Lower leg skin (tissue), 4 donors: ENCODE measurements around the gene NKD1. TPM values are rescaled to one million over a fixed set of nuclear protein-coding genes. Genes with fewer than 3 reads are reported as not detected.

ENCODE experiments used
- DNase-seq, 2 donors: peaks; one replicate each; pipeline ENCODE4 v3.0.0-alpha.2; 2019; ENCODE audit warnings: low spot score in 2 of 2
- H3K4me3 ChIP-seq: fragments of 200-600 bp; sonication (generic); 2 replicates; pipeline ENCODE4 v1.5.1; 2017; ENCODE audit warnings: mild to moderate bottlenecking, low read depth; ENCODE audit not compliant: poor library complexity, severe bottlenecking
- POLR2A ChIP-seq, 2 donors: fragments of 450-650 bp; IDR thresholded peaks; one replicate each; pipeline ENCODE4 v1.6.1; 2016 to 2017; ENCODE audit warnings: antibody characterized with exemption in 2 of 2, mild to moderate bottlenecking in 1 of 2, moderate library complexity in 1 of 2
- WGBS, 2 donors: methylation state at CpG; one replicate each; pipeline ENCODE4 v1.1.5; 2018; 5-methylcytosine and 5-hydroxymethylcytosine counted together
- intact Hi-C: fragments of 100-400 bp; cut with DNase I; formaldehyde crosslinking; loops from one replicate; pipeline ENCODE4 v1.15.0; 2023; ENCODE audit warnings: low total_unique reads
- total RNA-seq, 4 donors: library from RNA; depleted of rRNA; stranded (reverse); fragments of >200 nt; gene quantifications; one replicate each; pipeline ENCODE4 v1.1.0, GENCODE V29; 2016
- TF ChIP-seq, protein P1 (sequence below), 3 donors: fragments of 450-650 bp; IDR thresholded peaks; one replicate each; pipeline ENCODE4 v1.5.1; 2016; ENCODE audit warnings: antibody characterized with exemption in 3 of 3, mild to moderate bottlenecking in 3 of 3, moderate library complexity in 2 of 3

NKD1 gene
- total RNA-seq, 4 donors from 2014 or later: 5.1 to 15.2 (median 7.2) TPM

- DNase-seq: no peak
- TF ChIP-seq POLR2A (IDR thresholded peaks at IDR 0.05): no peak
- TF ChIP-seq, protein P1, sequence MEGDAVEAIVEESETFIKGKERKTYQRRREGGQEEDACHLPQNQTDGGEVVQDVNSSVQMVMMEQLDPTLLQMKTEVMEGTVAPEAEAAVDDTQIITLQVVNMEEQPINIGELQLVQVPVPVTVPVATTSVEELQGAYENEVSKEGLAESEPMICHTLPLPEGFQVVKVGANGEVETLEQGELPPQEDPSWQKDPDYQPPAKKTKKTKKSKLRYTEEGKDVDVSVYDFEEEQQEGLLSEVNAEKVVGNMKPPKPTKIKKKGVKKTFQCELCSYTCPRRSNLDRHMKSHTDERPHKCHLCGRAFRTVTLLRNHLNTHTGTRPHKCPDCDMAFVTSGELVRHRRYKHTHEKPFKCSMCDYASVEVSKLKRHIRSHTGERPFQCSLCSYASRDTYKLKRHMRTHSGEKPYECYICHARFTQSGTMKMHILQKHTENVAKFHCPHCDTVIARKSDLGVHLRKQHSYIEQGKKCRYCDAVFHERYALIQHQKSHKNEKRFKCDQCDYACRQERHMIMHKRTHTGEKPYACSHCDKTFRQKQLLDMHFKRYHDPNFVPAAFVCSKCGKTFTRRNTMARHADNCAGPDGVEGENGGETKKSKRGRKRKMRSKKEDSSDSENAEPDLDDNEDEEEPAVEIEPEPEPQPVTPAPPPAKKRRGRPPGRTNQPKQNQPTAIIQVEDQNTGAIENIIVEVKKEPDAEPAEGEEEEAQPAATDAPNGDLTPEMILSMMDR (IDR thresholded peaks at IDR 0.05): no peak
- no peak overlapping the region for H3K4me3 ChIP-seq
- WGBS, 2 donors: 62 to 70% methylated on average over 6 of the region's 6 CpGs
- intact Hi-C loops: no loop called here
Observed at GRCh38 chr16:50563989-50564388, 15.8 kb downstream of the NKD1 start.

DNA sequence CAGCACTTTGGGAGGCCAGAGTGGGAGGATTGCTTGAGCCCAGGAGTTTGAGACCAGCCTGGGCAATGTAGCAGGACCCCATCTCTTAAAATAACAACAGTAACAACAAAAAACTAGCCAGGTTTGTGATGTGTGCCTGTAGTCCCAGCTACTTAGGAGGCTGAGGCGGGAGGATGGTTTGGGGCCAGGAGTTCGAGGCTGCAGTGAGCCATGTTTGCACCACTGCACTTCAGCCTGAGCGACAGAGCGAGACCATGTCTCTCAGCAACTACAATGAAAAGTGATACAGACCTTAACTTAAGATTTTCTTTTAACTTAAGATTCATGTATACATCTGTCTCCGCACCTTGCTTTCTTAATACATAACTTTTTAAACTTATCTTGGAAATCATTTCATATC, 17.2 kb downstream of the NKD1 start:
- 92 to 95% methylated on average over 5 of the region's 5 CpGs for WGBS, 2 donors
- TF ChIP-seq POLR2A (IDR thresholded peaks at IDR 0.05): no peak
- intact Hi-C loops: no loop called here

DNA sequence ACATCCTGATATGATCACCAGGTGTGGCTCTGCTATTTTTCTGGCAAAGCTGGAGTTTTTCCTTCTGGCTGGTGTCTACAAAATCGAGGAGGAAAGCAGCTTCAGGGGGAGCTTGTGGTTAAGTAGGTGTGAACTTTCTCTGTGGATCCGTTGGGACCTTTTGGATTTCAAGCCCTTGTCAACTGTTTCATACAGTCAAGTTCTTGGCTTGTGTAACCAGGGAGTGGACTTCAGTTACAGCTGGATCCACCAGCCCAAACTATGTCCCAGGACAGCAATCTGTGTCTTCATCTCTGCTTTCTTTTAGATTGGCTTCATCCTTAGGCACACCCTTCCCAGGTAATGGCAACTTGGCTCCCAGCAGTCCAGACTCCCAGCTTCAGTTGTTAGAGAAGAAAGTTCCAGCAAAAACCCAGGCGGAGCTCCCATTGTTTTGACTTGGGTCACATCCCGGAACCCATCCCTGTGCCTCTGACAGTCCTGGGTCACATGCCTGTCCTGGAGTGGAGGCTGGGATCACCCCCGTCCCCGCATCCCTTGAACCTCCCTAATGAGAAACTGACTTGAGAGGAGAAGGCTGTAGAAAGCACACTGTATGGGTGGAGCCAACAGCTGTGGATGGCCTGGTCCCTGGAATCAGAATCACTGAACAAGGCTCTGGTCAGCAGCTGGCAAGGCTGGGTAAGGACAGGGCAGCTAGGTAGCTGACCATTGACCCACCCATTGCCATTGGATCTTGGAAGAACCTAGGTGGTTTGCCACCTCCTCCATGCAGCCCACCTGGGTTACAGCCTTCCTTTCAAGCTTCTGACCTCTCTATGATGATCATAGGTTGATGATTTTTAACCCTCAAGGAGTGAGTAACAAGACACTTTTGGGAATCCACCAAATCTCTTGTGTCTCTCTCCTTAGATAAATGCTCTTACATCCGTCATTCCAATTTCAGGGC, 18.1 kb downstream of the NKD1 start:
- intact Hi-C loops: no loop called here
- no peak for TF ChIP-seq POLR2A (IDR thresholded peaks at IDR 0.05)
- TF ChIP-seq, protein P1 (IDR thresholded peaks at IDR 0.05): no peak
- 60 to 66% methylated on average over 7 of the region's 7 CpGs for WGBS, 2 donors
- H3K4me3 ChIP-seq: no peak overlapping the region
- no peak for DNase-seq

More for the DNA sequence above, 17.2 kb downstream of the NKD1 start:
- no peak overlapping the region for H3K4me3 ChIP-seq
- DNase-seq: no peak

- DNase-seq: no peak
- H3K4me3 ChIP-seq: no peak overlapping the region
- WGBS, 2 donors: 66 to 68% methylated on average over 5 of the region's 5 CpGs
- intact Hi-C loops: no loop called here
- no peak for TF ChIP-seq POLR2A (IDR thresholded peaks at IDR 0.05)
- TF ChIP-seq, protein P1 (IDR thresholded peaks at IDR 0.05): no peak
Observed at GRCh38 chr16:50567651-50568050, 19.5 kb downstream of the NKD1 start.

DNA sequence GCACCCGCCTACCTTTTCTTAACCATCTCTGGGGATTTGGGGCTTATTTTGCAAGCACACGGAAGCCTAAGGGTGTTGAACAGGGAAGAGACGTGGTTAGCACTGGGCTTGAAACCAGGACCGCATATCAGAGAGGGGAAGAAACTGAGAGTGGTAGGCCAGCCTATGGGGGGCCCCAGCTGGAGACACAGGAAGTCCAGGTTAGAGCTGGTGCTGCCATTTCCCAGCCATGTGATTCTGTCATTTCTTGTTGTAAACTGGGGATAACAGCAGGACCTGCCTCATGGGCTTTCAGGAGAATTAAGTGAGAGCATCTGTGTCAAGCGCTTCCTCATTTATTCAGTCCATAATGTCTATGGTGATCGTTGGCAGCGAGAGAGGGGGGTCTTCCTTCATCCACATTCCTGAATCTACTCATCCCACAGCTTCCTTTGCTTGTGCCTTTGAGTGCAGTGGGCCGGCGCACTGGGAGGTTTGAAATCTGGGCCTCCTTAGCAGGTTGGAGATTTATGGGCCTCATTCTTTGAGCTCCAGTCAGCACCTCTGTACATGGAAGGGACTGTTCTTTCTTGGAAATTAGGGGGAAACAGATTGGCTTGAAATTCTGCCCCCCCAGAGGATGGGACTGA, 20.1 kb downstream of the NKD1 start:
- intact Hi-C loops: no loop called here
- 69 to 79% methylated on average over 9 of the region's 9 CpGs for WGBS, 2 donors

GRCh38 chr16:50570354-50570753, 22.2 kb downstream of the NKD1 start:
- H3K4me3 ChIP-seq: no peak overlapping the region
- TF ChIP-seq, protein P1 (IDR thresholded peaks at IDR 0.05): no peak
- no peak for TF ChIP-seq POLR2A (IDR thresholded peaks at IDR 0.05)
- intact Hi-C loops: no loop called here
- no peak for DNase-seq
- 94 to 100% methylated on average over 7 of the region's 7 CpGs for WGBS, 2 donors

More for the DNA sequence above, 20.1 kb downstream of the NKD1 start:
- TF ChIP-seq, protein P1 (IDR thresholded peaks at IDR 0.05): no peak
- no peak for DNase-seq
- no peak overlapping the region for H3K4me3 ChIP-seq
